Endothelial cell of umbilical vein (primary cell): ENCODE data around the gene UNC5CL. TPM values are rescaled to one million over a fixed set of nuclear protein-coding genes. Genes with fewer than 3 reads are reported as not detected.

Source experiments
- BruUV-seq: library from RNA; stranded (reverse); fragments of 400-500 nt; replicated peaks from 2 replicates; lab custom pipeline; 2021; lab: Mats Ljungman, UMichigan
- CTCF ChIA-PET: fragments of 300-600, 350-600 bp; sonication (Branson Sonifier 250); formaldehyde crosslinking; loops from one replicate; lab custom pipeline; 2021; ENCODE audit warnings: antibody characterized with exemption, inconsistent platforms; lab: Charles Lee
- POLR2A ChIA-PET: fragments of 300-600, 350-600 bp; sonication (Branson Sonifier 250); formaldehyde crosslinking; loops from one replicate; lab custom pipeline; 2021; ENCODE audit warnings: antibody characterized with exemption, inconsistent platforms; lab: Charles Lee
- DNase-seq: peaks from one replicate; pipeline ENCODE4 v3.0.0-alpha.2; 2011; ENCODE audit warnings: low read depth, low spot score
- FAIRE-seq: peaks from 2 replicates; lab custom pipeline; 2011; peaks lifted over from hg19 to GRCh38; lab: Jason Lieb, UNC
- H2AFZ ChIP-seq: 2 replicates; pipeline ENCODE4 v1.6.0; 2012; ENCODE audit warnings: low read depth, low read length, control low read depth, inconsistent platforms
- H3K27ac ChIP-seq: 2 replicates; pipeline ENCODE4 v1.5.1; 2011; ENCODE audit warnings: low read depth, mild to moderate bottlenecking, control low read depth, low read length, moderate library complexity; ENCODE audit not compliant: insufficient read depth
- H3K27me3 ChIP-seq, 2 experiments: 2 replicates each; pipeline versions ENCODE4 v1.6.0 to v1.6.1; 2011; ENCODE audit warnings: low read length in 2 of 2, mixed read lengths in 1 of 2; ENCODE audit not compliant: control insufficient read depth in 2 of 2, insufficient read depth in 2 of 2
- H3K36me3 ChIP-seq, 2 experiments: 2 replicates in 1 of 2; 3 replicates in 1 of 2; pipeline ENCODE4 v1.5.1; 2011; ENCODE audit warnings: low read length in 2 of 2, mild to moderate bottlenecking in 1 of 2, moderate library complexity in 1 of 2; ENCODE audit not compliant: control insufficient read depth in 2 of 2, insufficient read depth in 2 of 2; ENCODE audit errors: extremely low read depth in 1 of 2
- H3K4me1 ChIP-seq: 3 replicates; pipeline ENCODE4 v1.5.1; 2011; ENCODE audit warnings: mild to moderate bottlenecking, low read length; ENCODE audit not compliant: control insufficient read depth, insufficient read depth; ENCODE audit errors: extremely low read depth
- H3K4me2 ChIP-seq: 2 replicates; pipeline ENCODE4 v1.6.1; 2011; ENCODE audit warnings: low read length, control low read depth, mixed read lengths; ENCODE audit not compliant: insufficient read depth
- H3K4me3 ChIP-seq, 3 experiments: fragments of 200-600 bp in 1 of 3; sonication (generic), shearing (Covaris generic) in 1 of 3; replicated peaks in 1 of 3; 2 replicates each; pipeline ENCODE4 v1.5.1; 2011 to 2016; ENCODE audit warnings: control low read depth in 3 of 3, low read length in 3 of 3, mild to moderate bottlenecking in 2 of 3, inconsistent platforms in 1 of 3, low read depth in 1 of 3, moderate library complexity in 1 of 3; ENCODE audit not compliant: insufficient read depth in 1 of 3
- H3K79me2 ChIP-seq: 2 replicates; pipeline ENCODE4 v1.6.0; 2012; ENCODE audit warnings: low read length, inconsistent platforms; ENCODE audit not compliant: control insufficient read depth, insufficient read depth
- H3K9ac ChIP-seq: replicated peaks from 2 replicates; pipeline ENCODE3; 2011; ENCODE audit warnings: low read length, control low read depth; ENCODE audit not compliant: insufficient read depth; ENCODE audit errors: extremely low read depth
- H3K9me1 ChIP-seq: replicated peaks from 3 replicates; pipeline ENCODE4 v1.6.0; 2011; ENCODE audit warnings: mild to moderate bottlenecking, low read length; ENCODE audit not compliant: control insufficient read depth, insufficient read depth; ENCODE audit errors: extremely low read depth
- H3K9me3 ChIP-seq: replicated peaks from 2 replicates; pipeline ENCODE4 v1.5.1; 2012; ENCODE audit warnings: low read length, inconsistent platforms; ENCODE audit not compliant: control insufficient read depth, insufficient read depth
- H4K20me1 ChIP-seq: replicated peaks from 2 replicates; pipeline ENCODE3; 2011; ENCODE audit warnings: mild to moderate bottlenecking, low read length; ENCODE audit not compliant: control insufficient read depth, insufficient read depth; ENCODE audit errors: extremely low read depth
- CTCF ChIP-seq, 2 donors: IDR thresholded peaks; 1 replicate in 1 of 2; 2 replicates in 1 of 2; pipeline ENCODE4 v1.5.1; 2011; ENCODE audit warnings: low read length in 2 of 2, mild to moderate bottlenecking in 2 of 2, moderate library complexity in 2 of 2, control low read depth in 1 of 2, inconsistent platforms in 1 of 2, low read depth in 1 of 2; ENCODE audit not compliant: insufficient read depth in 1 of 2; ENCODE audit errors: extremely low read depth in 1 of 2
- EZH2 ChIP-seq: IDR thresholded peaks from 2 replicates; pipeline ENCODE4 v1.6.1; 2012; ENCODE audit warnings: borderline replicate concordance, low read depth, mild to moderate bottlenecking, moderate library complexity, low read length, inconsistent platforms; ENCODE audit not compliant: severe bottlenecking
- FOS ChIP-seq: IDR thresholded peaks from 2 replicates; pipeline ENCODE4 v1.6.1; 2011; ENCODE audit warnings: mild to moderate bottlenecking, low read length, moderate library complexity, borderline replicate concordance; ENCODE audit not compliant: insufficient read depth
- GATA2 ChIP-seq: IDR thresholded peaks from 2 replicates; pipeline ENCODE4 v1.7.0; 2011; ENCODE audit warnings: low read depth, mild to moderate bottlenecking, moderate library complexity, mixed read lengths, low read length; ENCODE audit not compliant: insufficient read length, insufficient read depth
- JUN ChIP-seq: IDR thresholded peaks from 2 replicates; pipeline ENCODE4 v1.6.1; 2011; ENCODE audit warnings: borderline replicate concordance, low read depth; ENCODE audit not compliant: insufficient read length, insufficient read depth
- MAX ChIP-seq: IDR thresholded peaks from 2 replicates; pipeline ENCODE4 v1.6.1; 2011; ENCODE audit not compliant: insufficient read depth, insufficient read length
- MYC ChIP-seq: IDR thresholded peaks from one replicate; pipeline ENCODE4 v1.6.1; 2011; ENCODE audit warnings: mild to moderate bottlenecking, low read depth, low read length
- POLR2A ChIP-seq: IDR thresholded peaks from 2 replicates; pipeline ENCODE4 v1.6.1; 2012; ENCODE audit warnings: low read depth, mild to moderate bottlenecking, control low read depth, low read length
- POLR2AphosphoS5 ChIP-seq: IDR thresholded peaks from 2 replicates; pipeline ENCODE4 v1.6.1; 2012; ENCODE audit warnings: low read depth, mild to moderate bottlenecking, control low read depth, low read length, moderate library complexity; ENCODE audit not compliant: insufficient read depth
- dilution Hi-C: fragments of 300-500 bp; cut with MboI; formaldehyde crosslinking; loops from one replicate; pipeline ENCODE4 v1.15.0; 2019; ENCODE audit warnings: low sequenced_read_pairs; ENCODE audit not compliant: extremely low pct_ligation_motif_present
- intact Hi-C: fragments of 100-400 bp; cut with micrococcal nuclease; formaldehyde crosslinking; loops from one replicate; pipeline ENCODE4 v1.10.0; 2022
- polyA plus RNA-seq, 4 experiments: library from polyadenylated mRNA; depleted of rRNA in 3 of 4; stranded (reverse) in 3 of 4; unstranded in 1 of 4; fragments of >200 nt; gene quantifications; 2 replicates each; pipeline versions ENCODE4 v1.2.1 to v1.2.3, GENCODE V29; 2011 to 2012; ENCODE audit warnings: missing spikeins in 1 of 4
- total RNA-seq: library from RNA; stranded (reverse); gene quantifications from 2 replicates; pipeline ENCODE4 v1.2.3, GENCODE V29; 2021

Gene UNC5CL
- total and polyA plus RNA-seq, 2 donors (not counting 3 experiments of a cell fraction or from before 2014, with no cell fraction given) = 0.14 to 0.20 TPM

GRCh38 chr6:41047306-41047705 lies 8.3 kb upstream of the UNC5CL start:
- Histone ChIP-seq H4K20me1 (no peaks in the 10 kb centered on the region), H3K4me2 (no peak overlapping the region), H3K9me3 (no peaks in the 10 kb centered on the region), H3K9ac (no peak overlapping the region), H3K4me1 (peaks cover 7% of the 10 kb centered on the region), H3K27me3 (peaks cover 0 to 2% of the 10 kb centered on the region in 2 experiments), H3K27ac (no peak overlapping the region), H3K9me1 (no peaks in the 10 kb centered on the region), H2AFZ (no peak overlapping the region), H3K4me3 (no peak overlapping the region), H3K79me2 (no peaks in the 10 kb centered on the region), H3K36me3 (no peaks in the 10 kb centered on the region)
- DNase-seq = no peak
- TF ChIP-seq POLR2A = no peak
- no peak for TF ChIP-seq MAX
- TF ChIP-seq MYC = no peak
- no peak for TF ChIP-seq POLR2AphosphoS5
- BruUV-seq = no TSS peak
- dilution Hi-C loops (no loop called here), intact Hi-C loops (no loop called here)
- POLR2A ChIA-PET = no interaction called here
- CTCF ChIA-PET = interaction anchor here (1.1 to 1.6 kb wide), 3 partner anchors 8 to 17 kb away, joined by 3 to 10 read pairs (median 4); no protein-coding TSS in a partner anchor
- no peak for FAIRE-seq

GRCh38 chr6:41046084-41046483 lies 7.1 kb upstream of the UNC5CL start:
- BruUV-seq = no TSS peak
- peaks cover 2% of the 10 kb centered on the region for H3K4me1 ChIP-seq
- DNase-seq (no peak), FAIRE-seq (no peak)
- intact Hi-C loops (no loop called here), dilution Hi-C loops (no loop called here)
- no peak overlapping the region for H3K4me2 ChIP-seq
- H3K27ac ChIP-seq = no peak overlapping the region
- no peaks in the 10 kb centered on the region for H3K36me3 ChIP-seq
- H3K9me3 ChIP-seq = no peaks in the 10 kb centered on the region
- ChIA-PET POLR2A (no interaction called here), CTCF (interaction anchor here (1.1 to 1.6 kb wide), 3 partner anchors 10 to 17 kb away, joined by 4 to 10 read pairs (median 4); no protein-coding TSS in a partner anchor)
- H3K9me1 ChIP-seq = no peaks in the 10 kb centered on the region
- H3K79me2 ChIP-seq = no peaks in the 10 kb centered on the region
- no peak overlapping the region for H3K4me3 ChIP-seq
- no peak overlapping the region for H2AFZ ChIP-seq
- peaks cover 0 to 2% of the 10 kb centered on the region in 2 experiments for H3K27me3 ChIP-seq
- no peak for TF ChIP-seq MYC
- no peak for TF ChIP-seq EZH2
- TF ChIP-seq MAX = no peak
- no peak for TF ChIP-seq GATA2
- no peak for TF ChIP-seq POLR2AphosphoS5
- no peak for TF ChIP-seq POLR2A
- no peak for TF ChIP-seq CTCF (IDR thresholded peaks at IDR 0.05; ENCODE audit: extremely low read depth in 1 of 2, insufficient read depth in 1 of 2, low read depth in 1 of 2, low read length in 2 of 2)
- no peak for TF ChIP-seq FOS
- no peak for TF ChIP-seq JUN
- H4K20me1 ChIP-seq = no peaks in the 10 kb centered on the region
- no peak overlapping the region for H3K9ac ChIP-seq
